AG04449 (cell line): Measurements from ENCODE around the gene CRACR2A.

Experiments used
- CTCF ChIA-PET: fragments of 350-600 bp; formaldehyde crosslinking; extraction: SDS; loops from one replicate; lab custom pipeline; 2021; ENCODE audit warnings: antibody characterized with exemption; lab: Yijun Ruan, JAX
- POLR2A ChIA-PET: fragments of 400-600, 350-600 bp; formaldehyde crosslinking; extraction: SDS; loops from one replicate; lab custom pipeline; 2020; ENCODE audit warnings: antibody characterized with exemption, inconsistent platforms; lab: Yijun Ruan, JAX
- DNase-seq: peaks from one replicate; pipeline ENCODE4 v3.0.0-alpha.2; 2010; ENCODE audit warnings: low read depth, low spot score
- H3K4me3 ChIP-seq: 2 replicates; pipeline ENCODE4 v1.5.1; 2011; ENCODE audit warnings: low read depth, mild to moderate bottlenecking, control low read depth, low read length
- TF ChIP-seq, protein P1 (sequence below): IDR thresholded peaks from one replicate; pipeline ENCODE4 v1.5.1; 2011; ENCODE audit warnings: mild to moderate bottlenecking, moderate library complexity, low read length, control low read depth, inconsistent platforms; ENCODE audit not compliant: insufficient read depth; ENCODE audit errors: missing control alignments

Gene CRACR2A

DNA sequence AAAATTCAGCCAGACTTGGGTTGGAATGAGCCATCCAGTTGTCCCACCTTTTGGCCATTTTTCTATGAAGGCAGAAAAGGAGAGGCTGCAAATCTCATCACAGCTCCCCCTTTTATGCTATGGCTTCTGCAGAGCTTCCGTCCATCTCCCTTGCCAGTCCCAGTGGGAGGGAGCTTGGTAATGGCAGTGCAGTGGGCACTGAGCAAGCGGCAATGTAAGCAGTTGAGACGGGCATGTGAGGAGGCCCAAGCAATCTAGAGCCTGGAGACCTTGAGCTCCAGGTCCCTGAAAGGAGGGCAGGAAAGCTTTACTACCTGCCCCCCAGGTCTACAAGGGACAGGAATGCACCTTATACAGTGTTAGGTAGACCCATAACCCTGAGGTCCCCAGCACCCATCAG lies 73.1 kb downstream of the CRACR2A start:
- POLR2A ChIA-PET, result no interaction called here

DNA sequence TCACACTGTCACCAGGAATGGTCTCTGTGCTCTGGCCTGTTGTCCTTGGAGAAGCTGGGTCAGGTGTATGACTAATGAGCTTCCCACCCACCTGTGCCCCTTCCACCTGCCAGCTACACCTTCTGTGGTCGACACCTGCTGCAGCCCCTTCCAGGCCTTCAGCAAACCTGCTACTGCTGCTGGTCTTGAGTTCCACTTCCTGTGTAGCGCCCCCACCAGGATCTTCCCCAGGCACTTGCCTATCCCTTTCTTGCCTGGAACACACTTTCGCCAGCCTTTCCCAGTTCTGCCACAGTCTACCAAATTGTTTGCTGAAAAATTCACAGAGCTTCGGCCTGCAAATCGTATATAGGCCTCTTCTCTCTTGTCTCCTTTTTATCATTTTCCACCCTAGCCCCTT lies 75.3 kb downstream of the CRACR2A start:
- no peak for DNase-seq
- ChIA-PET CTCF (no interaction called here), POLR2A (no interaction called here)
- H3K4me3 ChIP-seq, result no peak overlapping the region
- TF ChIP-seq, protein P1, sequence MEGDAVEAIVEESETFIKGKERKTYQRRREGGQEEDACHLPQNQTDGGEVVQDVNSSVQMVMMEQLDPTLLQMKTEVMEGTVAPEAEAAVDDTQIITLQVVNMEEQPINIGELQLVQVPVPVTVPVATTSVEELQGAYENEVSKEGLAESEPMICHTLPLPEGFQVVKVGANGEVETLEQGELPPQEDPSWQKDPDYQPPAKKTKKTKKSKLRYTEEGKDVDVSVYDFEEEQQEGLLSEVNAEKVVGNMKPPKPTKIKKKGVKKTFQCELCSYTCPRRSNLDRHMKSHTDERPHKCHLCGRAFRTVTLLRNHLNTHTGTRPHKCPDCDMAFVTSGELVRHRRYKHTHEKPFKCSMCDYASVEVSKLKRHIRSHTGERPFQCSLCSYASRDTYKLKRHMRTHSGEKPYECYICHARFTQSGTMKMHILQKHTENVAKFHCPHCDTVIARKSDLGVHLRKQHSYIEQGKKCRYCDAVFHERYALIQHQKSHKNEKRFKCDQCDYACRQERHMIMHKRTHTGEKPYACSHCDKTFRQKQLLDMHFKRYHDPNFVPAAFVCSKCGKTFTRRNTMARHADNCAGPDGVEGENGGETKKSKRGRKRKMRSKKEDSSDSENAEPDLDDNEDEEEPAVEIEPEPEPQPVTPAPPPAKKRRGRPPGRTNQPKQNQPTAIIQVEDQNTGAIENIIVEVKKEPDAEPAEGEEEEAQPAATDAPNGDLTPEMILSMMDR, result no peak

More for the DNA sequence above, 73.1 kb downstream of the CRACR2A start:
- no peak overlapping the region for H3K4me3 ChIP-seq
- TF ChIP-seq, protein P1, result no peak
- DNase-seq, result no peak
- CTCF ChIA-PET, result interaction anchor here (2.0 kb wide), 1 partner anchor 380 kb away, joined by 11 read pairs; no protein-coding TSS in a partner anchor

DNA sequence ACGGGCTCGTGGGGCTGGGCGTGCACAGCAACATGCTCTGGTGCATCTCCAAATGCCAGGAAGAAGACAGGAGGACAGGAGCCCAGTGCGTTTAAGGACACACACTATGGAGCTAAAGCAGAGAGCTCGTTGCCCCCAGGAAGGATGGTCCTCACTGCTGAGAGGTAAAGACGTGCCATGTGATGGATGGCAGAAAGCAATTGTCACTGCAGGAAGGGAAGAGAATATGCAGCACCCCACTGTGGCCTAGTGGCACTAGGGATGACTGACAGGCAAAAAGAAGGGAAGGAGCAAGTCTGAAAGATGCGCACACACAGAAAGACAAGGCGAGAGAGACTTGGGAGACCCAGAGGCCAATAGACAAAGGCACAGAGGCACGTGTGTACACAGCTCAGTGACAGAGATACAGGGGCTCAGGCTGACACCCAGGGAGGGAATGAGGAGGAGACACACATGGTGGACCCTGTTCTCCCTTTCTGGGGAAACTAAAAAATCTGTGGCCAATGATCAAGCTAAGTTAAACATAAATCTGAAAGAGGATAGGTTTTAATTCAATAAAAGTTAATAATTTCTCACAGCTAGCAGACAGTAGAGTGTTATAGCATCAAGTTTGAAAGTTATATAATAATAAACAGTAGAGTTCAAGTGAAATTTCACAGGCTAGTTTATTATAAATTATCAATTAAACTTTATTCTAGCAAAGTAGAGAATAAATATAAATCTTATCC lies 78.8 kb downstream of the CRACR2A start:
- ChIA-PET CTCF (interaction anchor here (0.6 to 2.6 kb wide), 6 partner anchors 16 to 374 kb away, joined by 3 to 10 read pairs (median 3); no protein-coding TSS in a partner anchor), POLR2A (no interaction called here)
- TF ChIP-seq, protein P1, result no peak

DNA sequence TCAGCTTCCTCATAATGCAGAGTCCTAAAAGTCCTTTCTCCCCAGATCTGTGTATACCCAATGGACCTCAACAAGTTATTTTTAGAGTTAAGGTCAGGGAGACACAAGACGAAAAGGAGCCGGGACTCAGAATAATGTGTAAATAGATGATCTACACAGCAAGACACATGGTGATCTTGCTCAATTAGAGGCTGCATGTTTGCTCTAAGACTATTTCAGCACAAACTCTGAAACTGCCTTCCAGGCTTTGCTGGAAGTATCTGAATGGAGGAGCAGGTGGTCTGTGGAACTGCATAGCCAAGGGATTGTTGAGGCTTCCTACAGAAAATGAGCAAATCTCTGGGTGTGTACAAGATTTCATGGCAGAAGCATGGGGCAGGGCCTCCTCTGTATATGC lies 80.8 kb downstream of the CRACR2A start:
- H3K4me3 ChIP-seq, result no peak overlapping the region
- POLR2A ChIA-PET, result no interaction called here
- CTCF ChIA-PET, result interaction anchor here (1.8 to 2.6 kb wide), 2 partner anchors 105 to 372 kb away, joined by 5 to 10 read pairs; no protein-coding TSS in a partner anchor
- DNase-seq, result no peak
- TF ChIP-seq, protein P1, result no peak

More for the DNA sequence above, 78.8 kb downstream of the CRACR2A start:
- no peak overlapping the region for H3K4me3 ChIP-seq
- no peak for DNase-seq

DNA sequence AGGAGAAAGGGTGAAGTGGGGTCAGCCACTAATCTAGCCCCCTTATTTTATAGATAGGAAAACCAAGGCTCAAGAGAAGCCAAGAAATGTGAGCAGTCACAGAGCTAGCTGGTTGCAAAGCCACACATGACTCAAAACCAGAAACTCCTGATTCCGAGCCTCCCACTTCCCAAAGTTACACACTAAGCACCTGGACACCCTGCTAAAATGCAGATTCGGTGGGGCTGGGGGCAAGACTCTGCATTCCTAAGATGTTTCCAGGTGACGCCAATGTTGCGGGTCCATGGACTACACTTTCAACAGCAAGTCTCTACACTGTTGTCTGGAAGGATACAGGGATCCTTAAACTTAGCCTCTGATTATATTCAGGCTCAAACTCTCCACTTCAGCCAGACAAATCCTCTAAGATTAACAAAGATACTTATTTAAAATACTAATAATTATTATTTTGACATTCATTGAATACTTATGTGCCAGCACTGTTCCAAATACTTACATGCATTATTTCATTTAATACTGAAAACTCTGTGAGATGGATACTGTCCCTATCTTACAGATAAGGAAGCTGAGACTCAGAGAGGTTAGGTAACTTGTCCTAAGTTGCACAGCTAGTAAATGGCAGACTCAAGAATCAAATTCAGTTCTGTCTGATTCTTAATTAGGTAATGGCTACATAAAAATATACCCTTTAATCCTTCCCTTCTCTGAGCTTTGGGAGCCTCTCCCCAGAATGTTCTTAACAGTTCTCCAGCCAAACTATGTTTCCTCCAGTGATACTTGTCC lies 81.4 kb downstream of the CRACR2A start:
- DNase-seq, result no peak
- ChIA-PET CTCF (interaction anchor here (1.8 to 2.6 kb wide), 2 partner anchors 105 to 372 kb away, joined by 5 to 10 read pairs; no protein-coding TSS in a partner anchor), POLR2A (no interaction called here)
- no peak overlapping the region for H3K4me3 ChIP-seq
- TF ChIP-seq, protein P1, result no peak
